ENCODE measurements around the gene APP. TPM values are rescaled to one million over a fixed set of nuclear protein-coding genes. Genes with fewer than 3 reads are reported as not detected.

The APP gene
- total RNA-seq, result 760 and 1,326 TPM in 2 replicates

DNA sequence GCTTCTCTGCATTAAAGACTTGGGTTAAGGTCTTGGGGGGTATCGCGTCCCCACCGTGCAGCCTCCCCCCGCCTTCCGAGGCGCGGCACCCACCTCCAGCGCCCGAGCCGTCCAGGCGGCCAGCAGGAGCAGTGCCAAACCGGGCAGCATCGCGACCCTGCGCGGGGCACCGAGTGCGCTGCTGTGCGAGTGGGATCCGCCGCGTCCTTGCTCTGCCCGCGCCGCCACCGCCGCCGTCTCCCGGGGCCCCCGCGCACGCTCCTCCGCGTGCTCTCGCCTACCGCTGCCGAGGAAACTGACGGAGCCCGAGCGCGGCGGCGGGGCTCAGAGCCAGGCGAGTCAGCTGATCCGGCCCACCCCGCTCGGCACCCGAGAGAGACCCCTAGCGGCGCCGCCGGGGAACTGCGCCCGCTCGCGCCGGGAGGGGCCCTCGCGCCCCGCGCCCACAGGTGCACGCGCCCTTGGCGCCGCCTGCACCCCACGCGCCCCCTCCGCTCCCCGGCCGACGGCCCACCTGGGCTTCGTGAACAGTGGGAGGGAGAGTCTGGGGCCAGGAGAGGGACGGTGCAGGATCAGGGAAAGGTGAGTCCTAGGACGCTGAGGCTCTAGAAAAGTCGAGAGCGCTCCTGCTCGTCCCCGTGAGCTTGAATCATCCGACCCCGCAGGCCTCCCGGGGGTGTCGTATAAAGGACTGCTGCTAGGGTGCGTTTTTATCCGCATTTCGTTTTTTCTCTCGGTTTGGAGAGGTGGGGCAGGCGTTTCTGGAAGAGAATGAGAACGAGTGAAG is at the start of gene APP:
Gene APP (minus strand): TSS at position 300 of the 787 bp plus-strand sequence. CDS start 150 bp downstream, at position 150.
- peak; percentile 81 to 89 for DNase-seq (ENCODE audit: low read depth in 2 of 2)

DNA sequence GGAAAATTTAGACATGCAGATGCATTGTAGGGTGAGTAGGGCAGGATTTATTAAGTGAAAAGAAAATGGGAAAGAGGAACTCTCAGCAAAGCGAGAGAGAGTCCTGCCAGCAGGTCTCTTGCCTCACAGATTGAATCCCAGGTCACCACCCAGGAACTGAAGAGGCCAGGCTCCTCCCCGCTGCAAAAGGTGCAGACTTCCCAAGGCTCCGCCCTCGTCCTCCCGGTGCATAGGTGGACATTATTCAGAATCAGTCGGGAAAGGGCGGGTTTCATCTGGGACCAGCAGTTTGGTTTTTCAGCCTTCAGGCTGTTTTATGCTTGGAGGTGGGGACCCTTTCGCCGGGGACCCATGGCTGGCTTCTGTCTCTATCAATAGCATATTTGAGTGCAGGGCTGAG is 41.6 kb upstream of the APP start:
- DNase-seq (ENCODE audit: low read depth in 2 of 2), result no peak

GRCh38 chr21:26210614-26211013 is 40.0 kb upstream of the APP start:
- no peak for DNase-seq (ENCODE audit: low read depth in 2 of 2)

DNA sequence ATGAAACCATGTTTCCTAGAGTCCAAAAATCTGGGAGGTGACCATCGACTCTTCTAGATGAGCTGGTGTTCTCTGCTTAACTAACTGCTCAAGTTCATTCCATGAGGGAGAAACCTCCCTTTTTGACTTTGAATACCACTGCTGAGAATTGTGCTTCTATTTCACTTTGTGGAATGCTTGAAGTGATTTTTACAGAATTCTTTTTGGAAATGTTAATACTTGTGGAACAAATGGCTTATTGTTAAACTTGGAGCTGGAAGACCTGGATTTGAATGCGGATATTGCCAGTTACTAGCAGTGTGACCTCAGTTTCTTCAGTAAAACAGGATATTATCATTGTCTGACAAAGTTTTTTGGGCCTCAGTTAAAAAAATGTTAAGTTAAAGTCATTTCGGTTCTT is 36.5 kb upstream of the APP start:
- no peak for DNase-seq (ENCODE audit: low read depth in 2 of 2)

DNA sequence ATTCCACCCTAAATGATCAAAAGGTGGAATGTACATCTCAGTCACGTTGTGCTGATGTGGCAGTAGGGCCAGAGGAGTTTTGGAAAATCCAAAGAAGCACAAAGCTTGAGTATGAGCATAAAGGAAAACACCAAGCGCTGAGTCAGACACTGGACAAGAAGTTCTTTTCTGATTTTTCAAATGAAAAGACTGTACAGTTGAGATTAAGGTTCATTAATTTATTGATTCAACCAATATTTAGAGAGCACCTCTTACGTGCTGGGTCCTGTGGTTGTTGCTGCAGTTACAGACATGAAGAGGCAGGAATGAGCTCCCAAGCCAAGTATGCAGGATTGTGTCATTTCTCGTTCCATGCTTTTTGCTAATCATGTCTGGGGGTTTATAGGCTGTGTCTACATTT is 28.9 kb upstream of the APP start:
- DNase-seq (ENCODE audit: low read depth in 2 of 2), result no peak

DNA sequence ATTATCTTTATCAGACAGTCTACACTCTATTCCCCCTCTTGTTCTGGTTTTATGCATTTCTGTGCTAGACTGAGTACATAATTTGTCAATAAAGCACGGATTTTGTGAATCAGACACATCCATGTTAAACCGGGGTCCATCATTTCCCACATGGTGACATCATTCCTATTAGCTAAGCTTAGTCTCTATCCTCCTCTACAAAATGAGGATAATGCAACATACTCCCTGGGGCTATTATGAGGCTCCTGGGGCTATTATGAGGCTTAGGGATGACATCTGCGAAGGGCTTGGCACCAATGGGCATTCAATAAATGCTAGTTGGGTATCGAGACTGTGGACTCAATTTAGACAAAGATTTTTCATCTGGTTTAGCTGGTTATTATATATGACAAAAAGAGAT is 25.1 kb upstream of the APP start:
- DNase-seq (ENCODE audit: low read depth in 2 of 2), result no peak

GRCh38 chr21:26194811-26195251 is 24.3 kb upstream of the APP start:
- no peak for DNase-seq (ENCODE audit: low read depth in 2 of 2)

DNA sequence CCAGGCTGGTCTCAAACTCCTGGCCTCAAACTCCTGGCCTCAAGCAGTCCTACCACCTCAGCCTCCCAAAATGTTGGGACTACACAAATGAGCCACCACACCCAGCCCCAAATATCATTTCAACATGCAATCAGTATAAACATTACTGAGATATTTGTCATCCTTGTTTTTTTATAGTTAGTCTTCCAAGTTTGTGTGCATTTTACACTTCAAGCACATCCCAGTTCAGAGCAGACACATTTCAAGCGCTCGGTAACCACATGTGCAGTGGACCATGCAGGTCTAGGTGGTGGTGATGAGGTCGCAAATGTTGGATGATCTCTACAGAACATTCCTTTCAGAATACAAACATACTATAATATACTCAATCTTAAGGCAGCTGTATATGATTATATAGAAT is 23.8 kb upstream of the APP start:
- no peak for DNase-seq (ENCODE audit: low read depth in 2 of 2)

DNA sequence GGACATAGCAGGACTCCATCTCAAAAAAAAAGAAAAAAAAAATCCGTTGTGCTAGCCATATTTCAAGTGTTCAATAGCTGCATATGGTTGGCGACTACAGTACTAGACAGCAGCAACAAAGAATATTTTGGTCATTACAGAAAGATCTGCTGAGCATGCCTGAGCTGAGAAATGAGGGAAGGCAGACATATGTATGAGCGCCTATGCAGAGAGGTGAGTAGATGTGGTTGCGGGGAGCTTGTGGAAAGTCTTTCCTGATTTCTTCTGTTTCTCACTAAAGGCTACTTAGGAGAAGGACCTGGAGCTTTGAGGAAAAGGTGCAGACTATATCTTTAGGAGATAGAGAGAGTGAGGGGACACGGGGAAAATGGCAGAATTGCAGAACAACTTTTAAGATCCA is 21.0 kb upstream of the APP start:
- DNase-seq (ENCODE audit: low read depth in 2 of 2), result no peak

- no peak for DNase-seq (ENCODE audit: low read depth in 2 of 2)
Observed at GRCh38 chr21:26188422-26188821, 17.9 kb upstream of the APP start.

- no peak for DNase-seq (ENCODE audit: low read depth in 2 of 2)
Observed at GRCh38 chr21:26185446-26185845, 14.9 kb upstream of the APP start.

GRCh38 chr21:26185021-26185420 is 14.5 kb upstream of the APP start:
- no peak for DNase-seq (ENCODE audit: low read depth in 2 of 2)

DNA sequence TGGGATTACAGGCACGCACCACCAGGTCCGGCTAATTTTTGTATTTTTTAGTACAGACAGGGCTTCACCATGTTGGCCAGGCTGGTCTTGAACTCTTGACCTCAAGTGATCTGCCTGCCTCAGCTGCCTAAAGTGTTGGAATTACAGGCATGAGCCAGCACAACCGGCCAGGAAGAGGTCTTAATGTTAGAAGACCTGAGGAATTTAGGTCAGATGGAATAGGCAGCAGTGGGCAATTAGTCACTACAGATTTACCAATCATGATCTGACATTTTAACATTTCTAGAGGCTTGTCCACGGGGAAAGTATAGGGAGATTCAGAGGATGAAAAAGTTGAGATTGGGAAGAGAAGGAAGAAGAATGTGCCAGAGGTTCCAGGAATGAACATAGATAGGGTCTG is 8.9 kb upstream of the APP start:
- no peak for DNase-seq (ENCODE audit: low read depth in 2 of 2)

DNA sequence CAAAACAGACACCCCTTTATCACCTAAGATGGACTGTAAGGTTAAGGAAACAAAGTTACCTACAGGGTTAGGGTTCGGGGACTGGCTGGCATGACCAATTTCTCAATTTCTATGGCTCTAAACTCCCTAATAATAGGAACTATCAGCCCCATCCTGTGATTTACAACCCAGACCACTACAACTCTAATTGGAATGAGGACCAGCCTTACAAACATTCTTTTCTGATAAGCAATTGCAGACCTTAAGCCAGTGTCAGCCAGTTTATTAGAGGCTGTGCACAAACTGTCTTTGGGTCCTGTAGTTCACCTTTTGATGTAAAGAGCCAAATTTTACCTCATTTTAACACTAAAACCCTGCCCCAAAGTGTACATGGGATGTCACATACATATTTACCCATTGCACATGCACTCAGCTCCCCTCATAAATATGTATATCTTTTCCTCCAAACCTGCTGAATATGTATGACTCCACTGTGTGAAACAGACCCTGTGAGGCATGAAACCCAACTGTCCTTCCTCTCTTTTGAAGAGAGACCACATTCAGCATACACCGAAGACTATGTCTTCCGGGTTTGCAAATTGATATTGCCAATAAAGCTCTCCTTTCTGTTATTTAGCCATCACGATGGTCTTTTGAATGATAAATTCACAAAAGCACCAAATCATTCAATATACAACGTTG is 7.3 kb upstream of the APP start:
- no peak for DNase-seq (ENCODE audit: low read depth in 2 of 2)

DNA sequence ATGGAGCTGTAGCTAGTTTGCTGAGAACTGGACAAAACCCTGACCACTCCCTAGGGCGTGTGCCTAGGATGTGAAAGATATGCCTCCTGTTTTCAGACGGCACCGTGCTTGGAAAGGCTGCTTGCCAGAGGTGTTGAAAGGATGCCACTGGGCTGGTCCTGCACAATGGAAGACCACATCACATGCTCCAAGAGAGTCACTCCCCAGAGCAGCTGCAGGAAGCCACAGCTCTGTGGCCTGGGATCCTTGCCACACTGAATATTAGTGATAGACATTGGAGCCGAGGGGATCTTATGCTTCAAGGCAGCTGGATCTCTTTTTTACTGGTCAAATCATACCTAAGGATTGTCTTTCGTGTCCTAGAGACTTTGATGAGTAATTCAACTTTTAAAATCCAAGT is 6.6 kb upstream of the APP start:
- DNase-seq (ENCODE audit: low read depth in 2 of 2), result peak; percentile 16 to 61

DNA sequence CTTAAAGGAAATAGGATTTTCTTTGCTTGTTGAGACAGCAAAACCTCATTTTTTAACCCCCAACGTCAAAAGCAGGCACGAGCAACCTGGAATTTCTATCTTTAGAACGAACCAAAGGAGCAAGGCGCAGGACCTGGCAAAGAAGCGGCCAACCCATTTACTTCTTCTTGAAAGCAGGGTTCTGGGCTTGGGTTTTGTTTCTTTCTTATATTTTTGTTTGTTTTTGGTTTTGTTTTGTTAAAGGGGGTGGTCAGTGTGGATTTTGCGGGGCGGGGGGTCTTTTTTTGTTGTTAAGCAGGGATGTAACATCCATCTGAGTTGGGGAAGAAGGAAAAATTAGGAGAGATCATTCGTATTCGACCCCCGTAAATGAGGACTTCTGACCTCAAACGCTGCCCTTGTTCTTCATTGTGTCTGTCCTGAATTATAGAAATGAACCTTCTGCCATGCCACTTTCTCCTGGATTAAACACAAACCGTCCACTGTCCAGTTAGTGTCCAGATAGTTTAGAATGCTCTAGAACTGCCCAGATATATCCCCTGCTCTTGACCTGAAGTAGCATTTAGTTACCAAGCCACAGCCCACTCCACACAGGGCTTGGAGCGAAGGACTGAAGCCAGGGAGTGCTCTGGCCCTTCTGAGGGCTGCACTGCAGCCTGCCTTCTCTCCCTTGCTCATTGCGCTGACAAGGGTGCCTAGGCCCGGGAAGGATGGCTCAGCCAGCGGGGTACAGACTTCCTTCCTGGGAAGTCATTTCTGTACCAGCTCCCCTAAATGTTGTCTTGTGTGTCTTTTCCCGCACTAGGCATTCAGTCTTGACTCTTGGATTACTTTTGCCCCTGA is 909 bp upstream of the APP start:
- DNase-seq (ENCODE audit: low read depth in 2 of 2), result no peak

- DNase-seq (ENCODE audit: low read depth in 2 of 2), result peak; percentile 41 to 62
Observed at GRCh38 chr21:26169611-26170470, 729 bp downstream of the APP start.

GRCh38 chr21:26169061-26169610 is 1.4 kb downstream of the APP start:
- DNase-seq (ENCODE audit: low read depth in 2 of 2), result peak; percentile 74 to 78

GRCh38 chr21:26168371-26168770 is 2.2 kb downstream of the APP start:
- DNase-seq (ENCODE audit: low read depth in 2 of 2), result no peak

DNA sequence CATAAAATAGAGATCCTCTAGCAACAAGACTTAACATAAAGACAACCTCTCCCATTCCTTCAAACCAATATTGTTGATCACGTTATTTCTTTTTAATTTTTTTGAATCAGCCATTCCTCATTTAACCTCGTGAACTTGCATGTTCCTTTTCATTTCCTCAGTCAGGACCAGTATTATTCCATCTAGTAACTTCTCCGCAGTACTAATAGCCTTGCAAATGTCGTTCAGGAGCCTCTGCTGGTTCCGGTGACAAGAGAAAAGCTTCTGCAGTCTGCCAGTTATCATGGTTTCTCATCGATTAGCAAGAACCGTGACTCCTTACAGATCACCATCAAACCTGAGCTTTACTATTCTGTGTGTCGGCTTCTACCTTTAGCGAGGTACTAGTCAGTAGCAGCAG is 3.0 kb downstream of the APP start:
- peak; percentile 31 to 33 for DNase-seq (ENCODE audit: low read depth in 2 of 2)

GRCh38 chr21:26165331-26165730 is 5.2 kb downstream of the APP start:
- no peak for DNase-seq (ENCODE audit: low read depth in 2 of 2)
